NCI-H2196 treated with DMSO at 0.1 percent for 48 hours (cell line): ENCODE data around the gene PIR.

Experiments
- DNase-seq: peaks from one replicate; lab custom pipeline; 2025; ENCODE audit not compliant: unreplicated experiment; lab: John Stamatoyannopoulos, UW

The PIR gene

GRCh38 chrX:15418707-15419181 lies 74.4 kb downstream of the PIR start:
- DNase-seq = no peak

GRCh38 chrX:15418041-15418706 lies 75.0 kb downstream of the PIR start:
- DNase-seq = no peak

- no peak for DNase-seq
Measured at GRCh38 chrX:15416133-15416993, 76.8 kb downstream of the PIR start.

GRCh38 chrX:15413101-15413500 lies 80.0 kb downstream of the PIR start:
- DNase-seq = no peak

- no peak for DNase-seq
Measured at GRCh38 chrX:15410947-15411346, 82.2 kb downstream of the PIR start.

GRCh38 chrX:15410430-15410829 lies 82.7 kb downstream of the PIR start:
- no peak for DNase-seq

- no peak for DNase-seq
Measured at GRCh38 chrX:15405846-15406245, 87.3 kb downstream of the PIR start.

GRCh38 chrX:15404401-15405096 lies 88.6 kb downstream of the PIR start:
- no peak for DNase-seq

GRCh38 chrX:15401378-15401777 lies 91.8 kb downstream of the PIR start:
- no peak for DNase-seq

GRCh38 chrX:15399962-15400391 lies 93.2 kb downstream of the PIR start:
- DNase-seq = no peak

GRCh38 chrX:15398874-15399273 lies 94.3 kb downstream of the PIR start:
- no peak for DNase-seq

GRCh38 chrX:15395789-15396188 lies 97.3 kb downstream of the PIR start:
- no peak for DNase-seq

GRCh38 chrX:15391850-15392249 lies 101.3 kb downstream of the PIR start:
- DNase-seq = no peak

GRCh38 chrX:15384304-15384703 lies 108.8 kb downstream of the PIR start, which contains the start of gene VEGFD:
Gene VEGFD, minus strand, starts transcription at chrX:15384413. Its CDS starts 467 bp downstream, at chrX:15383946.
- no peak for DNase-seq

GRCh38 chrX:15382813-15383212 lies 110.3 kb downstream of the PIR start:
- no peak for DNase-seq

GRCh38 chrX:15376956-15377355 lies 116.2 kb downstream of the PIR start:
- no peak for DNase-seq

GRCh38 chrX:15373976-15374375 lies 119.2 kb downstream of the PIR start:
- DNase-seq = no peak

GRCh38 chrX:15366506-15367352 lies 126.4 kb downstream of the PIR start:
- DNase-seq = no peak

- no peak for DNase-seq
Measured at GRCh38 chrX:15359701-15360100, 133.4 kb downstream of the PIR start.

GRCh38 chrX:15358533-15358932 lies 134.6 kb downstream of the PIR start:
- DNase-seq = no peak

- no peak for DNase-seq
Measured at GRCh38 chrX:15356444-15356843, 136.7 kb downstream of the PIR start.
